Fibroblast of skin of left biceps (primary cell): ENCODE results near the gene COL9A3.

ENCODE experiments used
- DNase-seq, 2 experiments: peaks; one replicate each; pipeline ENCODE4 v3.0.0-alpha.2; 2013; ENCODE audit warnings: low read depth in 2 of 2

COL9A3 gene

GRCh38 chr20:62811320-62811719, 5.5 kb upstream of the COL9A3 start:
- no peak for DNase-seq

GRCh38 chr20:62811720-62812119, 5.1 kb upstream of the COL9A3 start:
- no peak for DNase-seq

GRCh38 chr20:62812181-62812906, 4.5 kb upstream of the COL9A3 start:
- DNase-seq = no peak

- no peak for DNase-seq
These were observed 4.0 kb upstream of the COL9A3 start for GRCh38 chr20:62812907-62813200.

GRCh38 chr20:62813588-62813987, 3.3 kb upstream of the COL9A3 start:
- DNase-seq = no peak

GRCh38 chr20:62814060-62814708, 2.7 kb upstream of the COL9A3 start:
- DNase-seq = no peak

GRCh38 chr20:62814709-62815065, 2.2 kb upstream of the COL9A3 start:
- no peak for DNase-seq

- DNase-seq = no peak
These were observed 1.5 kb upstream of the COL9A3 start for GRCh38 chr20:62815066-62815991.

GRCh38 chr20:62816031-62816883, 593 bp upstream of the COL9A3 start:
- DNase-seq = no peak

GRCh38 chr20:62817975-62818591, 1.2 kb downstream of the COL9A3 start:
- no peak for DNase-seq

GRCh38 chr20:62818592-62819493, 2.0 kb downstream of the COL9A3 start:
- DNase-seq = no peak

GRCh38 chr20:62819494-62820174, 2.8 kb downstream of the COL9A3 start:
- DNase-seq = no peak

GRCh38 chr20:62820208-62820961, 3.5 kb downstream of the COL9A3 start:
- DNase-seq = no peak

GRCh38 chr20:62820962-62821725, 4.3 kb downstream of the COL9A3 start:
- DNase-seq = no peak

- DNase-seq = no peak
These were observed 4.9 kb downstream of the COL9A3 start for GRCh38 chr20:62821726-62822210.

GRCh38 chr20:62822239-62822787, 5.5 kb downstream of the COL9A3 start:
- no peak for DNase-seq

GRCh38 chr20:62822788-62823651, 6.2 kb downstream of the COL9A3 start:
- no peak for DNase-seq
